GM12878 (cell line): ENCODE measurements around the gene AMPD3. TPM values are rescaled to one million over a fixed set of nuclear protein-coding genes. Genes with fewer than 3 reads are reported as not detected.

Experiments
- ATAC-seq: fragments of 200-7000 bp; cut with Tn5 transposase; 3 replicates; pipeline ENCODE4 v1.9.1; 2020; ENCODE audit warnings: mild to moderate bottlenecking, moderate library complexity
- BruUV-seq: library from RNA; stranded (reverse); fragments of 400-500 nt; replicated peaks from 2 replicates; lab custom pipeline; 2021; lab: Mats Ljungman, UMichigan
- CTCF ChIA-PET: fragments of 300-600 bp; sonication (Branson Sonifier 250); formaldehyde crosslinking; extraction: SDS; loops from one replicate; lab custom pipeline; 2021; ENCODE audit warnings: inconsistent platforms; lab: Yijun Ruan, JAX
- POLR2A ChIA-PET: fragments of 350-600 bp; formaldehyde crosslinking; extraction: SDS; loops from one replicate; lab custom pipeline; 2021; ENCODE audit warnings: inconsistent platforms; lab: Charles Lee
- RAD21 ChIA-PET: fragments of 300-600 bp; sonication (Branson Sonifier 250); formaldehyde crosslinking; loops from one replicate; lab custom pipeline; 2023; ENCODE audit warnings: antibody characterized with exemption; ENCODE audit not compliant: unreplicated experiment; lab: Charles Lee
- SMC1A ChIA-PET: fragments of 300-600 bp; sonication (Branson Sonifier 250); formaldehyde crosslinking; loops from one replicate; lab custom pipeline; 2023; ENCODE audit not compliant: unreplicated experiment, uncharacterized antibody; lab: Charles Lee
- DNase-seq: peaks from one replicate; pipeline ENCODE4 v3.0.0-alpha.2; 2011; ENCODE audit warnings: low read depth, low spot score
- FAIRE-seq: peaks from 3 replicates; lab custom pipeline; 2011; peaks lifted over from hg19 to GRCh38; lab: Jason Lieb, UNC
- H2AFZ ChIP-seq: 2 replicates; pipeline ENCODE4 v1.6.0; 2011; ENCODE audit warnings: low read depth, low read length, control low read depth; ENCODE audit not compliant: control insufficient read depth
- H3K27ac ChIP-seq: 2 replicates; pipeline ENCODE4 v1.5.1; 2011; ENCODE audit warnings: control low read depth; ENCODE audit not compliant: control insufficient read depth, insufficient read depth
- H3K27me3 ChIP-seq, 2 experiments: replicated peaks in 1 of 2; 2 replicates each; pipeline versions ENCODE4 v1.6.0 to v1.6.1; 2011; ENCODE audit warnings: low read length in 1 of 2; ENCODE audit not compliant: control insufficient read depth in 2 of 2, insufficient read depth in 2 of 2
- H3K36me3 ChIP-seq, 2 experiments: 2 replicates each; pipeline ENCODE4 v1.5.1; 2011; ENCODE audit warnings: low read length in 1 of 2; ENCODE audit not compliant: control insufficient read depth in 2 of 2, insufficient read depth in 2 of 2
- H3K4me1 ChIP-seq: 2 replicates; pipeline ENCODE4 v1.6.1; 2011; ENCODE audit warnings: mild to moderate bottlenecking, low read length, moderate library complexity, mixed read lengths; ENCODE audit not compliant: control insufficient read depth, insufficient read depth
- H3K4me2 ChIP-seq: 2 replicates; pipeline ENCODE4 v1.6.0; 2011; ENCODE audit warnings: control low read depth; ENCODE audit not compliant: control insufficient read depth, insufficient read depth
- H3K4me3 ChIP-seq: fragments of 200-600 bp; sonication (generic); 2 replicates; pipeline ENCODE4 v1.5.1; 2016
- H3K79me2 ChIP-seq: 2 replicates; pipeline ENCODE4 v1.6.0; 2011; ENCODE audit warnings: low read length; ENCODE audit not compliant: control insufficient read depth, insufficient read depth
- H3K9ac ChIP-seq: 2 replicates; pipeline ENCODE4 v1.8.0; 2011; ENCODE audit warnings: low read length, control low read depth, mixed read lengths; ENCODE audit not compliant: control insufficient read depth, insufficient read depth
- H3K9me3 ChIP-seq: replicated peaks from 3 replicates; pipeline ENCODE4 v1.5.1; 2011; ENCODE audit warnings: mild to moderate bottlenecking, low read length; ENCODE audit not compliant: control insufficient read depth, insufficient read depth
- H4K20me1 ChIP-seq: 2 replicates; pipeline ENCODE4 v1.6.0; 2011; ENCODE audit not compliant: control insufficient read depth, insufficient read depth
- ATF7 ChIP-seq: fragments of 450-650 bp; IDR thresholded peaks from 2 replicates; pipeline ENCODE4 v1.6.1; 2016; ENCODE audit warnings: low read depth, mild to moderate bottlenecking
- BRCA1 ChIP-seq: IDR thresholded peaks from 2 replicates; pipeline ENCODE4 v1.6.1; 2011; ENCODE audit warnings: low read depth, low read length, improper control_type of control experiment
- CTCF ChIP-seq, 3 experiments: IDR thresholded peaks in 2 of 3; conservative IDR thresholded peaks in 1 of 3; 2 replicates each; pipeline ENCODE4 v1.5.1; 2011; ENCODE audit warnings: low read depth in 3 of 3, low read length in 3 of 3, mild to moderate bottlenecking in 3 of 3, control low read depth in 2 of 3, moderate library complexity in 2 of 3, inconsistent platforms in 1 of 3, mixed read lengths in 1 of 3; ENCODE audit not compliant: control insufficient read depth in 2 of 3, insufficient read depth in 1 of 3; ENCODE audit errors: extremely low read depth in 1 of 3
- GATAD2B ChIP-seq: fragments of 450-650 bp; conservative IDR thresholded peaks from 2 replicates; pipeline ENCODE4 v1.6.1; 2017; ENCODE audit warnings: low read depth, mild to moderate bottlenecking, moderate library complexity
- IRF4 ChIP-seq: IDR thresholded peaks from 2 replicates; pipeline ENCODE4 v1.6.1; 2011; ENCODE audit warnings: low read depth, low read length
- PML ChIP-seq: IDR thresholded peaks from 2 replicates; pipeline ENCODE4 v1.6.1; 2012; ENCODE audit warnings: low read length, inconsistent platforms
- RFX5 ChIP-seq: IDR thresholded peaks from 2 replicates; pipeline ENCODE4 v1.6.1; 2011; ENCODE audit warnings: low read depth, low read length, improper control_type of control experiment
- ZNF687 ChIP-seq: fragments of 450-650 bp; IDR thresholded peaks from 2 replicates; pipeline ENCODE4 v1.6.1; 2017; ENCODE audit warnings: mild to moderate bottlenecking, moderate library complexity
- ZSCAN29 ChIP-seq: fragments of 450-650 bp; IDR thresholded peaks from 2 replicates; pipeline ENCODE4 v1.6.1; 2017; ENCODE audit warnings: mild to moderate bottlenecking, moderate library complexity
- WGBS: methylation state at CpG from one replicate; pipeline ENCODE4 v1.1.6; 2016; ENCODE audit warnings: low lambda C conversion rate; ENCODE audit not compliant: insufficient replicate concordance, insufficient coverage; ENCODE audit errors: missing lambda C conversion rate; 5-methylcytosine and 5-hydroxymethylcytosine counted together
- in situ Hi-C: fragments of 300-500 bp; cut with MboI; formaldehyde crosslinking; loops from 9 replicates; pipeline ENCODE4 v1.14.3; 2018; ENCODE audit warnings: mixed read lengths
- intact Hi-C: fragments of 100-400 bp; cut with micrococcal nuclease; formaldehyde crosslinking; loops from one replicate; pipeline ENCODE4 v1.14.2; 2022; ENCODE audit not compliant: unreplicated experiment
- polyA plus RNA-seq, 11 experiments: library from polyadenylated mRNA; depleted of rRNA in 4 of 11; unstranded in 6 of 11; stranded (reverse) in 5 of 11; fragments of >200 nt; fragmentation: Nextera tagmentation in 4 of 11; fragmentation: Illumina TruSeq in 1 of 11; extraction: Ambion mirVana in 4 of 11; extraction: Trizol in 1 of 11; gene quantifications; 1 replicate in 1 of 11; 2 replicates in 10 of 11; pipeline versions ENCODE4 v1.2.1 to v1.2.3, GENCODE V29; 2011 to 2016; ENCODE audit warnings: inconsistent platforms in 2 of 11, missing spikeins in 2 of 11, low read depth in 1 of 11
- total RNA-seq, 4 experiments: library from RNA; depleted of rRNA in 3 of 4; stranded (reverse); fragments of >200 nt in 3 of 4; fragmentation: Illumina TruSeq in 1 of 4; extraction: Trizol in 1 of 4; gene quantifications; 2 replicates each; pipeline versions ENCODE4 v1.2.1 to v1.2.3, GENCODE V29; 2013 to 2021

AMPD3 gene
- total and polyA plus RNA-seq, 10 of the 15 experiments (the other 5 are each of a cell fraction or from before 2014, with no cell fraction given): 5.6 to 28.6 (median 15.9) TPM

GRCh38 chr11:10473371-10473770 is 18.3 kb downstream of the AMPD3 start (continued):
- no peak for TF ChIP-seq CTCF (IDR thresholded peaks at IDR 0.05 in 2 of 3, conservative IDR thresholded peaks at IDR 0.05 in 1 of 3; ENCODE audit: control insufficient read depth in 2 of 3, extremely low read depth in 1 of 3, insufficient read depth in 1 of 3, low read depth in 3 of 3, low read length in 3 of 3)
- TF ChIP-seq ZSCAN29: no peak
- TF ChIP-seq RFX5: no peak
- TF ChIP-seq GATAD2B: no peak

GRCh38 chr11:10474551-10474950 is 19.5 kb downstream of the AMPD3 start:
- intact Hi-C loops: no loop called here
- H3K4me3 ChIP-seq: no peak overlapping the region
- TF ChIP-seq IRF4 (no peak), BRCA1 (no peak), PML (no peak), ZNF687 (no peak), ATF7 (no peak)
- H3K27ac ChIP-seq: no peak overlapping the region
- peaks cover 0 to 3% of the 10 kb centered on the region in 2 experiments; a peak in 1 of 4 replicates for H3K36me3 ChIP-seq
- H3K4me2 ChIP-seq: no peak overlapping the region
- ATAC-seq (no peak), FAIRE-seq (no peak), DNase-seq (no peak)
- ChIA-PET POLR2A (interaction anchor here (0.6 kb wide), 1 partner anchor 38 kb away, joined by 3 read pairs; no protein-coding TSS in a partner anchor), CTCF (no interaction called here), SMC1A (no interaction called here), RAD21 (no interaction called here)
- H3K9ac ChIP-seq: no peak overlapping the region
- no peaks in the 10 kb centered on the region; the same call in 1 of the 2 replicates for H4K20me1 ChIP-seq
- H3K27me3 ChIP-seq: no peaks in the 10 kb centered on the region; a peak in 1 of 4 replicates
- H3K4me1 ChIP-seq: no peaks in the 10 kb centered on the region
- H3K79me2 ChIP-seq: no peaks in the 10 kb centered on the region
- BruUV-seq: no TSS peak
- in situ Hi-C loops: no loop called here
- 77% methylated on average over 2 of the region's 2 CpGs for WGBS
- H2AFZ ChIP-seq: no peak overlapping the region
- no peaks in the 10 kb centered on the region for H3K9me3 ChIP-seq
